ENCODE measurements around the gene CD28. TPM values are rescaled to one million over a fixed set of nuclear protein-coding genes. Genes with fewer than 3 reads are reported as not detected.

CD28 gene
- total RNA-seq, 2 donors from 2014 or later: 0.55 to 1.6 TPM

GRCh38 chr2:203704430-203704829 lies 2.0 kb upstream of the CD28 start:
- no peak for TF ChIP-seq CTCF (IDR thresholded peaks at IDR 0.05)
- Histone ChIP-seq H3K9me3 (peaks cover 0 to 10% of the 10 kb centered on the region in 2 donors), H3K27ac (no peak overlapping the region), H3K4me3 (no peak overlapping the region), H3K27me3 (no peaks in the 10 kb centered on the region), H3K4me1 (no peaks in the 10 kb centered on the region), H3K36me3 (no peaks in the 10 kb centered on the region)
- no peak for DNase-seq (ENCODE audit: low spot score)

- no peak for TF ChIP-seq CTCF (IDR thresholded peaks at IDR 0.05)
- Histone ChIP-seq H3K9me3 (peaks cover 0 to 10% of the 10 kb centered on the region in 2 donors), H3K4me3 (no peak overlapping the region), H3K36me3 (no peaks in the 10 kb centered on the region), H3K27me3 (no peaks in the 10 kb centered on the region), H3K4me1 (no peaks in the 10 kb centered on the region), H3K27ac (no peak overlapping the region)
- no peak for DNase-seq (ENCODE audit: low spot score)
These were observed 1.3 kb upstream of the CD28 start for GRCh38 chr2:203705178-203705577.

- no peak overlapping the region for H3K27ac ChIP-seq
These were observed 1.1 kb downstream of the CD28 start for GRCh38 chr2:203707530-203707929.

DNA sequence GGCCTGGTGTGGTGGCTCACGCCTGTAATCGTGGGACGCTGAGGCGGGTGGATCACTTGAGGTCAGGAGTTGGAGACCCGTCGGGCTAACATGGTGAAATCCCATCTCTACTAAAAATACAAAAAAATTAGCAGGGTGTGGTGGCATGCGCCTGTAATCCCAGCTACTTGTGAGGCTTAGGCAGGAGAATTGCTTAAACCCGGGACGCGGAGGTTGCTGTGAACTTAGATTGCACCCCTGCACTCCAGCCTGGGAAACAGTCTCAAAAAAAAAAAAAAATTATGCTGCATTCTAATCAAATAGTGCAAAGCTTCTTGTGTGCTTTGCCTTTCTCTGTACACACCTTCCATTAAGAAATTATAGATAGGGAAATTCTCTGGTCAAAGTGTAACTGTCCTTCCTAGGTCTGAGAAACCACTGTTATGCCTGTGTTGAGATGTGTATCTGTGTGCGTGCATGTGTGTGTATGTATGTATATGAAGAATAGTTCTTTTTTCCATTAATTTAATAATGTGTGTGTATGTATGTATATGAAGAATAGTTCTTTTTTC lies 2.5 kb downstream of the CD28 start:
- H3K36me3 ChIP-seq: no peaks in the 10 kb centered on the region
- no peak for DNase-seq (ENCODE audit: low spot score)
- H3K9me3 ChIP-seq: no peaks in the 10 kb centered on the region
- H3K27ac ChIP-seq: no peak overlapping the region
- H3K4me1 ChIP-seq: no peaks in the 10 kb centered on the region
- no peaks in the 10 kb centered on the region for H3K27me3 ChIP-seq
- no peak for TF ChIP-seq CTCF (IDR thresholded peaks at IDR 0.05)
- H3K4me3 ChIP-seq: no peak overlapping the region

More at GRCh38 chr2:203707530-203707929, 1.1 kb downstream of the CD28 start:
- Histone ChIP-seq H3K27me3 (no peaks in the 10 kb centered on the region), H3K4me1 (no peaks in the 10 kb centered on the region), H3K4me3 (no peak overlapping the region), H3K9me3 (peaks cover 0 to 10% of the 10 kb centered on the region in 2 donors), H3K36me3 (no peaks in the 10 kb centered on the region)
- no peak for DNase-seq (ENCODE audit: low spot score)
- no peak for TF ChIP-seq CTCF (IDR thresholded peaks at IDR 0.05)

DNA sequence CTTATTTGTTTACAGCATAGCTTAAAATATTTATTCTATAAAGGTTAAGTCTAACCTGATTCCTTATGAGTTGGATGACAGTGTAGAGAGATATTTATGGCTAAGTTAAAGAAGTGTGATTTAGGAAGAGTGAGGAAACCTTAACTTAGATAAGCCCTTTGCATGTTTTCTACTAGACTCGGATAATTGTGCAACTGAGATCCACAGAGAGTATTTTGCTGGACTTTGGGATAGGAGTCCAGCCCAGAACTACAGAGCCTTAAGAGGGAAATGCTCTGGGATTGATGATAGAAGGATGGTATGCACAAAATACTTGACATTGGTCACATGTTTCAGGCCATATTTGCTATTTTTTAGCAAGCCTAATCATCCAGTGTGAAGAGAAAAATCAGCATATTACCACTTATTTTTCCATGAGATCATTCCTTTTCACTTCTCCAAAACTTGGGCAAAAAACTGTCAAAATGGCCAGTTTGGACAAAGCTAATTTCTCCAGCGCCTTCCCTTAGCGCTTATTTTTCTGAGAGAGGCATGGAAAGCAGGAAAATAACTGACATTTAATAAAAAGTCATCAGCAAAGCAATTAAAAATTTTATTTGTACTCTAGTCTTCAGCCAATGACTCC lies 3.1 kb downstream of the CD28 start:
- no peak for TF ChIP-seq CTCF (IDR thresholded peaks at IDR 0.05)
- Histone ChIP-seq H3K4me3 (no peak overlapping the region), H3K36me3 (no peaks in the 10 kb centered on the region), H3K9me3 (no peaks in the 10 kb centered on the region), H3K4me1 (no peaks in the 10 kb centered on the region), H3K27me3 (no peaks in the 10 kb centered on the region), H3K27ac (no peak overlapping the region)
- no peak for DNase-seq (ENCODE audit: low spot score)

DNA sequence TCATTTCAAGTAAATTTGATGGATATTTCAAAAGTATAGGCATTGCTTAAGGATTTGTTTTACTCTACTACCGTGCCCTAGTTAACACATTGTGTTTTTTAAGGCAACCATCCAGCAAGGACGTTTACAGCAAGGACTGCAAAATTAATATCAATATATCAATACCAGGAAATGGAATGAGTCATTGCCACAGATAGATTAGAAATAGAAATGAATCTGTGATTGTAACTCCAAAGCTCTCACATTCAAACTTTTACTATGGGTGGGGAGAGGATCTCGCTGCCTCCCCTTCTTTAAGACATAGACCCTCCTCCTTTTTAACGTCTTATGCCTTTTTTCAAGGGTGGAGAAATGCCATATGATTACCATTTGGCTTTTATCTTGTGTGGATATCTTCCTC lies 3.8 kb downstream of the CD28 start:
- TF ChIP-seq CTCF (IDR thresholded peaks at IDR 0.05): no peak
- no peak overlapping the region for H3K4me3 ChIP-seq
- H3K27ac ChIP-seq: no peak overlapping the region

More for the DNA sequence above, 3.8 kb downstream of the CD28 start:
- Histone ChIP-seq H3K27me3 (no peaks in the 10 kb centered on the region), H3K36me3 (no peaks in the 10 kb centered on the region), H3K9me3 (no peaks in the 10 kb centered on the region), H3K4me1 (no peaks in the 10 kb centered on the region)
- DNase-seq (ENCODE audit: low spot score): no peak
